GM12801 (cell line): ENCODE results near the gene FAM20C.

Experiments used
- CTCF ChIP-seq: IDR thresholded peaks from one replicate; pipeline ENCODE4 v1.5.1; 2011; ENCODE audit warnings: control low read depth; ENCODE audit not compliant: insufficient read length; ENCODE audit errors: extremely low read depth

FAM20C gene

GRCh38 chr7:304574-305409 is 112.4 kb downstream of the FAM20C start:
- no peak for TF ChIP-seq CTCF

- TF ChIP-seq CTCF, result no peak
Observed at GRCh38 chr7:305410-306151, 113.2 kb downstream of the FAM20C start.

GRCh38 chr7:307970-308369 is 115.6 kb downstream of the FAM20C start:
- no peak for TF ChIP-seq CTCF

GRCh38 chr7:309586-310228 is 117.3 kb downstream of the FAM20C start:
- no peak for TF ChIP-seq CTCF
